ENCODE measurements around the gene ESRRG.

DNA sequence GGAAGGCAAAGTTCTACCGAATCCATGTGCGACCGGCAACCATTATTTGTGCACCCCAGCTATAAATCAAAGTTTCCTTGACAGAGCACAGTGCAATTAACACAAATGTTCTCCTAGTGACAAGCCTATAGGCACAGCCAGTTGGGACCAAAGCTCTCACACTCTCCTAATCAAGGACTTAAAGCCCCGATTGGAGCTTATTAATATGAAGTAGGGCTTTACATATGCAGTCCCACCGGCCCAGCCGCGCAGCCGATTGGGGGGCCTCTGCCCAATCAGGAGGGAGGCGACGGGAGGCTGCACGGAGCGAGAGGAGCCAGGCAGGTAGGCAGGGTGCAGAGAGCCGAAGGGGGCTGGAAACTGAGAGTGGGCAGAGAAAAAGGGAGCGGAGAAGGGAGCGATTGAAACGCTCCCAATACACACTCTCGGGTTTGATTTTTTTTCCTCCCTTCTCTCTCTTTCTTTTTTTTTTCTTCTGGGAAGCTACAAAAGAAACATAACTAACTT, at the start of gene ESRRG:
- TF ChIP-seq, protein P1, sequence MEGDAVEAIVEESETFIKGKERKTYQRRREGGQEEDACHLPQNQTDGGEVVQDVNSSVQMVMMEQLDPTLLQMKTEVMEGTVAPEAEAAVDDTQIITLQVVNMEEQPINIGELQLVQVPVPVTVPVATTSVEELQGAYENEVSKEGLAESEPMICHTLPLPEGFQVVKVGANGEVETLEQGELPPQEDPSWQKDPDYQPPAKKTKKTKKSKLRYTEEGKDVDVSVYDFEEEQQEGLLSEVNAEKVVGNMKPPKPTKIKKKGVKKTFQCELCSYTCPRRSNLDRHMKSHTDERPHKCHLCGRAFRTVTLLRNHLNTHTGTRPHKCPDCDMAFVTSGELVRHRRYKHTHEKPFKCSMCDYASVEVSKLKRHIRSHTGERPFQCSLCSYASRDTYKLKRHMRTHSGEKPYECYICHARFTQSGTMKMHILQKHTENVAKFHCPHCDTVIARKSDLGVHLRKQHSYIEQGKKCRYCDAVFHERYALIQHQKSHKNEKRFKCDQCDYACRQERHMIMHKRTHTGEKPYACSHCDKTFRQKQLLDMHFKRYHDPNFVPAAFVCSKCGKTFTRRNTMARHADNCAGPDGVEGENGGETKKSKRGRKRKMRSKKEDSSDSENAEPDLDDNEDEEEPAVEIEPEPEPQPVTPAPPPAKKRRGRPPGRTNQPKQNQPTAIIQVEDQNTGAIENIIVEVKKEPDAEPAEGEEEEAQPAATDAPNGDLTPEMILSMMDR (IDR thresholded peaks at IDR 0.05 in 8 of 11, conservative IDR thresholded peaks at IDR 0.05 in 3 of 11) = no peak
- TF ChIP-seq POLR2A (IDR thresholded peaks at IDR 0.05) = no peak
